GM12892 (cell line): ENCODE data around the gene TP73.

Experiments
- POLR2A ChIP-seq: IDR thresholded peaks from 2 replicates; pipeline ENCODE4 v1.6.1; 2011; ENCODE audit warnings: low read depth, low read length, control low read depth
- POLR2AphosphoS5 ChIP-seq: IDR thresholded peaks from 2 replicates; pipeline ENCODE4 v1.6.1; 2011; ENCODE audit warnings: low read depth, low read length, control low read depth
- TAF1 ChIP-seq: IDR thresholded peaks from 2 replicates; pipeline ENCODE4 v1.6.1; 2011; ENCODE audit warnings: low read depth, mild to moderate bottlenecking, control low read depth, low read length, borderline replicate concordance

DNA sequence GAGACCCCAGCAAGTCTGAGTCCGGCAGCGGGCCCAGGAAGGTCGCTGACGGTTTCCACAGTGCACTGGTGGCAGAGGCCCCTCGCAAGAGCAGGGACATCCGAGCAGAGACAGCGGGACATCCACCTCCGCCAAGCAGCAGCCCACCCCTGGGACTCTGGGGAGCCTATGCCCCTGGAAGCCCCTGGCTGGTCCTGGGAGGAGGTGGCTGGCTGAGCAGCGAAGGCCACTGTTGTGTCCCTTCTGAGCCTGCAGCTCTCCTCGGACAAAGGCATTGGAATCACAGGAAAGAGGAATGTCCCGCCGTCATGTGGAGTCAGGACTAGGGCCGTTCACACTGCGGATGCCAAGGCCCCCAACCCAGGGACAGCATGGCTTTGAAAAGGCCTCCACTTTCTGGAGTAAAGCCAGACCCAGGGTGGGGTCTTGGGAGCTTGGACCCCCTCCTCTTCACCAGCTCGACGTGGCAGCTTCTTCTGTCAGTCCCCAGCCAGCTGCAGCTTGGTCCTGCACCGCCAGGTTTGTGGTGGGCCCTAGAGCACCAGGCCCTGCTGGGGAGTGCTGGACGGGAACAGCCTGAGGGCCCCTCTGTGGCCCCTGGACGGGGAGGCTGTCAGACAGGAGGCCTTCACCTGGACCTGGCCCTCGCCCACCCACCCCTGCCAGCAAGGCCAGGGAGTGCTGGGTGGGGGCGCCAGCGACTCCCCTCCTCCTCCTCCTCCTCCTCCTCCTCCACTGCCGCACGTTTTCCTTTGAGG lies 42.4 kb upstream of the TP73 start:
- TF ChIP-seq POLR2AphosphoS5 (no peak), POLR2A (no peak), TAF1 (no peak)
